SK-N-SH treated with all-trans-retinoic acid at 6 μM for 48 hours (cell line): Measurements from ENCODE around the gene KCNJ16.
A peak's percentile ranks its signal among the peaks of the same experiment; 100 is the strongest.

Experiments
- ATAC-seq: fragments of 200-7000 bp; cut with Tn5 transposase; 3 replicates; pipeline ENCODE4 v1.9.1; 2020; ENCODE audit warnings: mild to moderate bottlenecking, moderate library complexity
- ARNTL ChIP-seq: fragments of 450-650 bp; formaldehyde crosslinking; IDR thresholded peaks from 2 replicates; pipeline ENCODE4 v1.5.0; 2020; ENCODE audit warnings: low read depth, mild to moderate bottlenecking, moderate library complexity, borderline replicate concordance
- BACH2 ChIP-seq: fragments of 250-450 bp; sonication (Bioruptor Pico); IDR thresholded peaks from 2 replicates; pipeline ENCODE4 v1.9.0; 2021; ENCODE audit warnings: mild to moderate bottlenecking, borderline replicate concordance
- CREB5 ChIP-seq: fragments of 250-450 bp; sonication (Bioruptor Pico); IDR thresholded peaks from 2 replicates; pipeline ENCODE4 v1.5.1; 2020; ENCODE audit warnings: low read depth, mild to moderate bottlenecking, moderate library complexity
- CSDC2 ChIP-seq: fragments of 250-450 bp; sonication (Bioruptor Pico); IDR thresholded peaks from 2 replicates; pipeline ENCODE4 v1.5.0; 2020; ENCODE audit warnings: mild to moderate bottlenecking, moderate library complexity
- CSRNP3 ChIP-seq: fragments of 250-450 bp; sonication (Bioruptor Pico); IDR thresholded peaks from 2 replicates; pipeline ENCODE4 v1.5.1; 2021; ENCODE audit warnings: mild to moderate bottlenecking, moderate library complexity
- ESRRG ChIP-seq: fragments of 250-450 bp; sonication (Bioruptor Pico); IDR thresholded peaks from 2 replicates; pipeline ENCODE4 v1.6.1; 2021; ENCODE audit warnings: mild to moderate bottlenecking
- GLIS3 ChIP-seq: fragments of 250-450 bp; sonication (Bioruptor Pico); IDR thresholded peaks from 2 replicates; pipeline ENCODE4 v1.5.0; 2020; ENCODE audit warnings: mild to moderate bottlenecking, moderate library complexity
- OSR1 ChIP-seq: fragments of 250-450 bp; sonication (Bioruptor Pico); IDR thresholded peaks from 2 replicates; pipeline ENCODE4 v1.8.0; 2022; ENCODE audit warnings: moderate library complexity, mild to moderate bottlenecking, inconsistent platforms
- PATZ1 ChIP-seq: fragments of 250-450 bp; sonication (Bioruptor Pico); IDR thresholded peaks from 2 replicates; pipeline ENCODE4 v1.8.0; 2020; ENCODE audit warnings: mild to moderate bottlenecking, moderate library complexity, borderline replicate concordance
- POU6F1 ChIP-seq: fragments of 250-450 bp; sonication (Bioruptor Pico); IDR thresholded peaks from 2 replicates; pipeline ENCODE4 v1.8.0; 2021; ENCODE audit warnings: low read depth, mild to moderate bottlenecking, moderate library complexity, borderline replicate concordance
- PPARA ChIP-seq: fragments of 250-450 bp; sonication (Bioruptor Pico); IDR thresholded peaks from 2 replicates; pipeline ENCODE4 v1.5.0; 2020; ENCODE audit warnings: mild to moderate bottlenecking, borderline replicate concordance
- TCF4 ChIP-seq: fragments of 250-450 bp; sonication (Bioruptor Pico); IDR thresholded peaks from 2 replicates; pipeline ENCODE4 v1.8.0; 2021; ENCODE audit warnings: mild to moderate bottlenecking, moderate library complexity, borderline replicate concordance
- TSHZ2 ChIP-seq: fragments of 250-450 bp; sonication (Bioruptor Pico); IDR thresholded peaks from 2 replicates; pipeline ENCODE4 v1.5.0; 2020; ENCODE audit warnings: mild to moderate bottlenecking, moderate library complexity
- ZC3H10 ChIP-seq: fragments of 250-450 bp; sonication (Bioruptor Pico); IDR thresholded peaks from 2 replicates; pipeline ENCODE4 v1.5.1; 2021; ENCODE audit warnings: mild to moderate bottlenecking, moderate library complexity
- ZFP30 ChIP-seq: fragments of 450-650 bp; formaldehyde crosslinking; IDR thresholded peaks from 2 replicates; pipeline ENCODE4 v1.5.0; 2022; ENCODE audit warnings: mild to moderate bottlenecking, moderate library complexity
- ZNF70 ChIP-seq: fragments of 450-650 bp; formaldehyde crosslinking; IDR thresholded peaks from 2 replicates; pipeline ENCODE4 v1.5.0; 2020; ENCODE audit warnings: mild to moderate bottlenecking, moderate library complexity

The KCNJ16 gene

GRCh38 chr17:70086516-70086915, 11.5 kb downstream of the KCNJ16 start:
- no peak for ATAC-seq
- TF ChIP-seq ZNF70 (CRISPR knock-in tag) = no peak
- no peak for TF ChIP-seq ZC3H10 (CRISPR knock-in tag)
- TF ChIP-seq CSDC2 (CRISPR knock-in tag) = no peak
- no peak for TF ChIP-seq TCF4
- no peak for TF ChIP-seq CSRNP3
- no peak for TF ChIP-seq TSHZ2 (CRISPR knock-in tag)
- TF ChIP-seq OSR1 (CRISPR knock-in tag) = no peak
- TF ChIP-seq POU6F1 (CRISPR knock-in tag) = no peak
- TF ChIP-seq CREB5 (CRISPR knock-in tag) = no peak

GRCh38 chr17:70089513-70090148, 14.6 kb downstream of the KCNJ16 start:
- no peak for TF ChIP-seq TSHZ2 (CRISPR knock-in tag)
- TF ChIP-seq PPARA (CRISPR knock-in tag) = no peak
- no peak for TF ChIP-seq ZFP30
- no peak for TF ChIP-seq ESRRG (CRISPR knock-in tag)
- no peak for TF ChIP-seq POU6F1 (CRISPR knock-in tag)
- TF ChIP-seq ZNF70 (CRISPR knock-in tag) = no peak
- TF ChIP-seq ARNTL (CRISPR knock-in tag) = no peak
- no peak for TF ChIP-seq GLIS3 (CRISPR knock-in tag)
- TF ChIP-seq TCF4 = 0 out of 2 replicates have a peak, but pooled peaks have one; percentile 23
- no peak; the same call in 2 of the 3 replicates for ATAC-seq

- no peak for ATAC-seq
- TF ChIP-seq ESRRG (CRISPR knock-in tag) = no peak
- no peak for TF ChIP-seq PATZ1 (CRISPR knock-in tag)
- TF ChIP-seq BACH2 = no peak
- no peak for TF ChIP-seq OSR1 (CRISPR knock-in tag)
- TF ChIP-seq, all 23 proteins: peak for 0
Observed at GRCh38 chr17:70091005-70091568, 16.1 kb downstream of the KCNJ16 start.
